ENCODE measurements around the gene IKBIP.
A peak's percentile ranks its signal among the peaks of the same experiment; 100 is the strongest.
"Not testable (repeated sequence)": the region's sequence is repeated elsewhere in the genome, so short reads cannot be mapped to it uniquely, and the experiment has no call there.

Gene IKBIP

GRCh38 chr12:98606359-98606988 is 38.1 kb downstream of the IKBIP start:
- TF ChIP-seq, protein P1, sequence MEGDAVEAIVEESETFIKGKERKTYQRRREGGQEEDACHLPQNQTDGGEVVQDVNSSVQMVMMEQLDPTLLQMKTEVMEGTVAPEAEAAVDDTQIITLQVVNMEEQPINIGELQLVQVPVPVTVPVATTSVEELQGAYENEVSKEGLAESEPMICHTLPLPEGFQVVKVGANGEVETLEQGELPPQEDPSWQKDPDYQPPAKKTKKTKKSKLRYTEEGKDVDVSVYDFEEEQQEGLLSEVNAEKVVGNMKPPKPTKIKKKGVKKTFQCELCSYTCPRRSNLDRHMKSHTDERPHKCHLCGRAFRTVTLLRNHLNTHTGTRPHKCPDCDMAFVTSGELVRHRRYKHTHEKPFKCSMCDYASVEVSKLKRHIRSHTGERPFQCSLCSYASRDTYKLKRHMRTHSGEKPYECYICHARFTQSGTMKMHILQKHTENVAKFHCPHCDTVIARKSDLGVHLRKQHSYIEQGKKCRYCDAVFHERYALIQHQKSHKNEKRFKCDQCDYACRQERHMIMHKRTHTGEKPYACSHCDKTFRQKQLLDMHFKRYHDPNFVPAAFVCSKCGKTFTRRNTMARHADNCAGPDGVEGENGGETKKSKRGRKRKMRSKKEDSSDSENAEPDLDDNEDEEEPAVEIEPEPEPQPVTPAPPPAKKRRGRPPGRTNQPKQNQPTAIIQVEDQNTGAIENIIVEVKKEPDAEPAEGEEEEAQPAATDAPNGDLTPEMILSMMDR (IDR thresholded peaks at IDR 0.05; ENCODE audit: borderline replicate concordance, control extremely low read depth, extremely low read depth, insufficient read depth, missing control alignments): peak; percentile 5
- in situ Hi-C loops (cut with MboI; ENCODE audit: low sequenced_read_pairs, unreplicated experiment): no loop called here
- DNase-seq (ENCODE audit: low spot score): no peak

DNA sequence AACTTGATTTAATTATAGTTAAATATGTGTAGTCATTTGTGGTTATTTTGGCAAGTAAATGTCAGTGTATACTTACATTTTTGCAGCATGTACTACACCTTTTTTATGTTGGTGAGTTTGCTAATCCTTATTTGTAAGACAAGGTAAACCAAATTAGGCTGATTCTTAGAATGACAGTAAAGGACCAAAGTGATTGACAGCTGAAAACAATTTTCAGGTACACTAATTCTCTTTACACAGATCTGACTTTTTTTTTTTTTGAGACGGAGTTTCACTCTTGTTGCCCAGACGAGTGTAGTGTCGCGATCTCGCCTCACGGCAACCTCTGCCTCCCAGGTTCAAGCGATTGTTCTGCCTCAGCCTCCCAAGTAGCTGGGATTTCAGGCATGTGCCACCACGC is 42.7 kb downstream of the IKBIP start:
- TF ChIP-seq, protein P1 (IDR thresholded peaks at IDR 0.05; ENCODE audit: borderline replicate concordance, control extremely low read depth, extremely low read depth, insufficient read depth, missing control alignments): no peak
- DNase-seq (ENCODE audit: low spot score): no peak
- in situ Hi-C loops (cut with MboI; ENCODE audit: low sequenced_read_pairs, unreplicated experiment): no loop called here

DNA sequence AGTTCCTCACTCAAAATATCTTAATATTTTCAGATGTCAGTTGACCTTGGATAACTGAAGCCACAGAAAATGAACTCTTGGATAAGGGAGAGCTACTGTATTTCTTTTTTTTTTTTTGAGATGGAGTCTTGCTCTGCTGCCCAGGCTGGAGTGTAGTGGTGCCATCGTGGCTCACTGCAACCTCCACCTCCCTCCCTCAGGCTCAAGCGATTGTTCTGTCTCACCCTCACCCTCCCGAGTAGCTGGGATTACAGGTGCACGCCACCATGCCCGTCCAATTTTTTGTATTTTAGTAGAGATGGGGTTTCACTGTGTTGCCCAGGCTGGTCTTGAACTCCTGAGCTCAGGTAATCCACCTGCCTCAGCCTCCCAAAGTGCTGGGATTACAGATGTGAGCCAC is 47.3 kb downstream of the IKBIP start:
- DNase-seq (ENCODE audit: low spot score); in situ Hi-C loops (cut with MboI; ENCODE audit: low sequenced_read_pairs, unreplicated experiment): not testable (repeated sequence)

- in situ Hi-C loops (cut with MboI; ENCODE audit: low sequenced_read_pairs, unreplicated experiment): no loop called here
- DNase-seq (ENCODE audit: low spot score): no peak
- TF ChIP-seq, protein P1 (IDR thresholded peaks at IDR 0.05; ENCODE audit: borderline replicate concordance, control extremely low read depth, extremely low read depth, insufficient read depth, missing control alignments): no peak
Observed at GRCh38 chr12:98595243-98595988, 49.2 kb downstream of the IKBIP start.

DNA sequence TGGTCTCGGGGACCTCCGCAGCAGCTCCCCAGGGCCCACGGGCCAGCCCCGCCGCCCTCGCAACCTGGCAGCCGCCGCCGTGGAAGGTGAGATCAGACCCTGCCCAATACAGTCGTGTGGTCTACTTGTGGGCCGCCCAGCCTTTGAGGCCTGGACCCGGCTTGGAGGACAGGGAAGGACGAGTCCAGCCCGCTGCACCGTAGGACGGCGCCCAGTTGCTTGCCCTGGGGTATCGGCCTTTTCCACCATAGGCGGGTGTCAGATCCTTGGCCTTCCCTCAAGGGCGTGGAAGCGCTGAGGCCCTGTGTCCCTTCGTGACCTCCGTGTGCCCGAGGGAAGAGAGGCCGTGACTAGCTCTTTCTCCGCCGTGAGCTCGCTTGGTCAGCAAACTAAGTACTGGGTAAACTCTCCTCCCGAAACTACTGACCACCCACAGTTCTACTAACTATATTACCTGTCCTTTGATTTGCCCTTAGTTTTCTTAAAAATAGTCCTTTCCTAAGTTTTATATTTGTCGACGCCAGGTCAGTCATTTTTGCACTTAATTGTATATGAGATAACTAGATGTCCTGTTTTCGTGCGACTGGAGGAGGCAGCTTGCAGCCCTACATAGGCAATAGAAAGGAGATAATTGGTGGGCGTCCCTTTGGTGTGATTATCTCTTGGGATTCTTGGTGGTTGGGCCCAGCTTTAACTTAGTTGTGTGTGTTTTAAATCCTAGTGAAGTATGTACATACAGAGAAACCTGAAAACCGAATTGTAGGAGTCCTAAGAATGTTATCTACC is 50.3 kb downstream of the IKBIP start:
- TF ChIP-seq, protein P1 (IDR thresholded peaks at IDR 0.05; ENCODE audit: borderline replicate concordance, control extremely low read depth, extremely low read depth, insufficient read depth, missing control alignments): no peak
- no peak for DNase-seq (ENCODE audit: low spot score)
- in situ Hi-C loops (cut with MboI; ENCODE audit: low sequenced_read_pairs, unreplicated experiment): no loop called here

- in situ Hi-C loops (cut with MboI; ENCODE audit: low sequenced_read_pairs, unreplicated experiment): no loop called here
- DNase-seq (ENCODE audit: low spot score): peak; percentile 98
- TF ChIP-seq, protein P1 (IDR thresholded peaks at IDR 0.05; ENCODE audit: borderline replicate concordance, control extremely low read depth, extremely low read depth, insufficient read depth, missing control alignments): no peak
Observed at GRCh38 chr12:98593351-98594049, 51.1 kb downstream of the IKBIP start, which contains the start of gene SLC25A3. SLC25A3 (plus strand) TSS chr12:98593686; CDS start chr12:98593979, 293 bp downstream.
